ENCODE data around the gene DBI. TPM values are rescaled to one million over a fixed set of nuclear protein-coding genes. Genes with fewer than 3 reads are reported as not detected.
A peak's percentile ranks its signal among the peaks of the same experiment; 100 is the strongest.

Gene DBI
- total and polyA plus RNA-seq, 7 donors: 50.6 to 264 (median 88.7) TPM

GRCh38 chr2:119387381-119388129 is 20.8 kb downstream of the DBI start:
- H3K4me1 ChIP-seq: peaks cover 6% of the 10 kb centered on the region
- no peaks in the 10 kb centered on the region for H3K36me3 ChIP-seq (ENCODE audit: insufficient read depth in 1 of 2, low read depth in 1 of 2)
- no peak overlapping the region for H3K4me3 ChIP-seq
- H3K27me3 ChIP-seq (ENCODE audit: insufficient read depth in 3 of 3, low read length in 2 of 3): no peaks in the 10 kb centered on the region
- TF ChIP-seq CTCF (IDR thresholded peaks at IDR 0.05): no peak
- no peak overlapping the region for H3K27ac ChIP-seq
- 42 to 53% (median 49%) methylated on average over 9 of the region's 9 CpGs for WGBS, 3 donors
- no peaks in the 10 kb centered on the region for H3K9me3 ChIP-seq
- DNase-seq (peak; percentile 67 to 74), ATAC-seq (peak; percentile 39 to 76 (median 66))
- intact Hi-C loops (cut with DNase I): no loop called here

GRCh38 chr2:119389615-119390306 is 23.0 kb downstream of the DBI start:
- H3K36me3 ChIP-seq (ENCODE audit: insufficient read depth in 1 of 2, low read depth in 1 of 2): no peaks in the 10 kb centered on the region
- H3K27me3 ChIP-seq (ENCODE audit: insufficient read depth in 3 of 3, low read length in 2 of 3): no peaks in the 10 kb centered on the region
- ATAC-seq (peak in 3 of 4 donors; percentile 36 to 56 (median 53)), DNase-seq (peak; percentile 63 to 70)
- WGBS, 3 donors: 17 to 27% (median 17%) methylated on average over 5 of the region's 5 CpGs
- H3K27ac ChIP-seq: no peak overlapping the region
- TF ChIP-seq CTCF (IDR thresholded peaks at IDR 0.05): no peak
- peaks cover 6% of the 10 kb centered on the region for H3K4me1 ChIP-seq
- H3K9me3 ChIP-seq: no peaks in the 10 kb centered on the region
- no peak overlapping the region for H3K4me3 ChIP-seq
- intact Hi-C loops (cut with DNase I): no loop called here

GRCh38 chr2:119393971-119394748 is 27.4 kb downstream of the DBI start:
- Histone ChIP-seq H3K4me1 (peaks cover 5% of the 10 kb centered on the region), H3K27ac (no peak overlapping the region), H3K4me3 (no peak overlapping the region), H3K9me3 (no peaks in the 10 kb centered on the region), H3K36me3 (ENCODE audit: insufficient read depth in 1 of 2, low read depth in 1 of 2) (no peaks in the 10 kb centered on the region), H3K27me3 (ENCODE audit: insufficient read depth in 3 of 3, low read length in 2 of 3) (no peaks in the 10 kb centered on the region)
- intact Hi-C loops (cut with DNase I): no loop called here
- no peak for ATAC-seq
- no peak for DNase-seq
- WGBS, 3 donors: 81 to 87% (median 86%) methylated on average over 3 of the region's 3 CpGs
- no peak for TF ChIP-seq CTCF (IDR thresholded peaks at IDR 0.05)

- DNase-seq: no peak
- intact Hi-C loops (cut with DNase I): no loop called here
- no peak overlapping the region for H3K4me3 ChIP-seq
- no peaks in the 10 kb centered on the region for H3K36me3 ChIP-seq (ENCODE audit: insufficient read depth in 1 of 2, low read depth in 1 of 2)
- no peaks in the 10 kb centered on the region for H3K4me1 ChIP-seq
- H3K9me3 ChIP-seq: no peaks in the 10 kb centered on the region
- H3K27me3 ChIP-seq (ENCODE audit: insufficient read depth in 3 of 3, low read length in 2 of 3): no peaks in the 10 kb centered on the region
- ATAC-seq: no peak
- no peak for TF ChIP-seq CTCF (IDR thresholded peaks at IDR 0.05)
- 90 to 93% (median 91%) methylated on average over 6 of the region's 6 CpGs for WGBS, 3 donors
- no peak overlapping the region for H3K27ac ChIP-seq
These were observed 30.4 kb downstream of the DBI start for GRCh38 chr2:119397196-119397595.
